Stomach (tissue), 4 donors: ENCODE results near the gene ZNF165.

Experiments
- CTCF ChIP-seq, 7 experiments: fragments of 450-650 bp in 4 of 7; fragments of 200-600 bp in 3 of 7; sonication (generic) in 3 of 7; IDR thresholded peaks; one replicate each; pipeline ENCODE4 v1.5.1; 2016 to 2019; ENCODE audit warnings: antibody characterized with exemption in 7 of 7, control low read depth in 2 of 7, mild to moderate bottlenecking in 1 of 7
- POLR2A ChIP-seq, 4 donors: fragments of 450-650 bp; IDR thresholded peaks; one replicate each; pipeline ENCODE4 v1.6.1; 2016; ENCODE audit warnings: antibody characterized with exemption in 4 of 4, control low read depth in 2 of 4, mild to moderate bottlenecking in 1 of 4, moderate library complexity in 1 of 4
- POLR2AphosphoS5 ChIP-seq, 3 donors: sonication (generic); formaldehyde crosslinking; IDR thresholded peaks; one replicate each; pipeline ENCODE4 v1.6.1; 2016; ENCODE audit warnings: antibody characterized with exemption in 3 of 3

DNA sequence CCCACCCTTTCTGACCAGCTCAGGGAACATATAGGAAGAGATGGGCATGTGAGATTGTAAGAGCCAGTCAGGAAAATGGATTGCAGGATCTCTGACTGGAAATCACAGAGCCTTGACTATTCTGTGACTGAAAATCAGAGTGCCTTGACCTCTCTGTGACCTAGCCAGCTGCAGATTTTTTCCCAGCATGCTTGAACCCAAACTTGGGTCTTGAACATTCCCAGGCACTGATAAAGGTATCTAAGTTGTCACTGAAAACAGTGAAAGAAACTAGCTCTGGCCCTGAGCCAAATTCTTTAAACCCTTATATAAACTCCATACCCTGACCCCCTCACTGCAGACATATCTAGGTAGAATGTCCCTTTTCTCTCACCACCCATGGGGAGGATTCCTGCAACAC is 2.3 kb upstream of the ZNF165 start:
- TF ChIP-seq POLR2AphosphoS5 (IDR thresholded peaks at IDR 0.05) (no peak), CTCF (IDR thresholded peaks at IDR 0.05) (no peak), POLR2A (IDR thresholded peaks at IDR 0.05) (no peak)
